Kidney glomerular epithelial cell (primary cell): ENCODE measurements around the gene NOTCH4.

Experiments
- DNase-seq: peaks from one replicate; lab custom pipeline; 2025; lab: John Stamatoyannopoulos, UW

The NOTCH4 gene

DNA sequence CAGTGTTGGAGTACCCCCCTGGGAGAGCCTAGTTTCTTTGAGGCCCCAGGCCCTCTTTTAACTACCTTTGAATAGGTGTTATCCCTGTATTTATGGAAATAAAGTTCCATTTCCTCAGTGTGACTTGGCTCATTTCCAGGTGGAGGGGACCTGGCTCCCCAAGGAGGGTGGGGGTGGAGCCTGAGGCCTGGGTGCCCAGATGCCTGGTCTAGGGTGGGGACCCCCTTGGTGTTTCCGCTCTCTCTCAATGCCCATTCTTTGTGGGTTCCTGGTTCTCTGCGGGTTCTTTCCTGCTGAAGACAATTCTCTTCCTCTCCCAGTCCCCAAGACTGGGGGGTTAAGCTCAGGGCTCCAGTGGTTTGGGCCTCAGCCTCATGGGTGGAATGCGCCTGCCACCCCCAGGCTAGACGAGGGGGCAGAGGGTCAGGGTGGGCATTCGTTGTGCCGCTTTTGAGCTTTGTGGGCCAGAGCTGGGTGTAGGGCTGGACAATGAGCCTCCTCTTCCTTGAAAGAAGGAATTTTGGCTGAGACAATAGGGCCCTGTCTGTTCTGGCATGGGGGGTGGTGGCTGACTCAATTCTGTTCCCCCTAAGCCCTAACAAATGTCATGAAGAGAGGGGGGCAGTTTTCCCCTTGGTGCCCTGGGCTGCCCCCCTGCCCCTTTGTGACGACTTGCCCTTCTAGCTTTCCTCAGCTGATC lies 60.2 kb downstream of the NOTCH4 start:
- no peak for DNase-seq

DNA sequence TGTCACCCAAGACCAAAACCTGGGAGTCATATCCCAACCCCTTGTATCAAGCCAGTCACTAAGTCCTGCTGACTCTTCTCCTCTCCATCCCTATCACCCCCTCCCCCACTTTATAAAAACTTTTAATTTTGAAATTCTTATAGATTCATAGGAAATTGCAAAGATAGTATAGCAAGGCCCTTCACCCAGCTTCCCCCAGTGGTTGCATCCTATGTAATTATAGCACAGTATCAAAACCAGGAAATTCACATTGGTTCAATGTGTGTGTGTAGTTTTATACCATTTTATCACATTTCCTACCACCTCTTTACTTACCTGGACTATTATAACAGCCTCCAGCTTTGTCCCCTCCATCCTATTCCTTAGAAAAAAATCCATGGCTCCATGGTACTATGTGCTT lies 65.8 kb downstream of the NOTCH4 start:
- no peak for DNase-seq

DNA sequence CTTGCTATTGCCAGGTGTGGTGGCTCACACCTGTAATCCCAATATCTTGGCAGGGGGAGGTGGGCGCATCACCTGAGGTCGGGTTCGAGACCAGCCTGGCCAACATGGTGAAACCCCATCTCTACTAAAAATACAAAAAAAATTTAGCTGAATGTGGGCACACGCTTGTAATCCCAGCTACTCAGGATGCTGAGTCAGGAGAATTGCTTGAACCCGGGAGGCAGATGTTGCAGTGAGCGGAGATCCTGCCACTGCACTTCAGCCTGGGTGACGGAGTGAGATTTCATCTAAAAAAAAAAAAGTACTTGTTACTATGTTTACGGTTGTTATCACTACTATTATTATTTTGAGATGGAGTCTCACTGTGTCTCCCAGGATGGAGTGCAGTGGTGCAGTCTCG lies 67.0 kb downstream of the NOTCH4 start:
- DNase-seq = no peak

- peak; percentile 40 for DNase-seq
These were observed 69.2 kb downstream of the NOTCH4 start for GRCh38 chr6:32154514-32155161.

GRCh38 chr6:32153564-32154513 lies 70.0 kb downstream of the NOTCH4 start, which contains the start of gene PPT2:
Gene PPT2, plus strand, starts transcription at chr6:32154141. Its CDS starts 454 bp downstream, at chr6:32154595.
- DNase-seq = peak; percentile 71

DNA sequence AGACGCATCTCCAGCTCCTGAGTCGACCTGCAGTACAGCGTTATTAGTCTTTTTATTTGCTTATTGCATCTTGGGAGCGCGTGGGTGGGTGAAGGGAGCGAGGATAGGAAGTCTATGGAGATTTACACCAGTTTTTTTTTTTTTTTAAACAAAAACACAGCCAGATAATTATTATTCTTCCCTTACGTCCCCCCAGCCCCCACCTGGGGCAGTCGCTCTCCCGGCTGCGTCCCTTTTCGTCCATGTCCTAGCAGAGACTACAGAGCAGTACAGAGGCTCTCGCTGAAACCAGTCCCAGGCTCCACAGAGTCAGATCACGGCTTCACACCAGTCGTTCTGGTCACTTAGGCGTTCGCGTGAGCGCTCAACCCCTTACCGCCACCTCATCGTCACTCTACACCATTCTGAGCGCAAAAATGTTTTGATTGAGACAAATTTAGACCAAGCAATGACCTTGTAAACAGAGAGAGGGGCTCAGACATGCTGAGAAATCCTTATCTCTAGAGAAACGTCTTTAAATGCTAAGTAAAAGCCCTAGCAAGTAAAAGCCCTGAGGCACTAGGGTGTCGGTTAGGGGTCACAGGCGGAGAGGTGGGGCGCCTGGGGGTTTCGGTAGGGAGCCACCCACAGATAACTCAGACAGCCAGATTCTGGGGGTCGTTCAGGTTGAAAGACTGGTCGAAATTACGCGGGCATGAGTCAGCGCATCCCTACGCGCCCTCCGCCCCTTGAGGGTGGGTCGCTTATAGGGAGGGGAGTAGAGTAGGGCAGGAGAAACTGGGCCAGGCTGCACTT lies 70.9 kb downstream of the NOTCH4 start:
- DNase-seq = peak; percentile 58

DNA sequence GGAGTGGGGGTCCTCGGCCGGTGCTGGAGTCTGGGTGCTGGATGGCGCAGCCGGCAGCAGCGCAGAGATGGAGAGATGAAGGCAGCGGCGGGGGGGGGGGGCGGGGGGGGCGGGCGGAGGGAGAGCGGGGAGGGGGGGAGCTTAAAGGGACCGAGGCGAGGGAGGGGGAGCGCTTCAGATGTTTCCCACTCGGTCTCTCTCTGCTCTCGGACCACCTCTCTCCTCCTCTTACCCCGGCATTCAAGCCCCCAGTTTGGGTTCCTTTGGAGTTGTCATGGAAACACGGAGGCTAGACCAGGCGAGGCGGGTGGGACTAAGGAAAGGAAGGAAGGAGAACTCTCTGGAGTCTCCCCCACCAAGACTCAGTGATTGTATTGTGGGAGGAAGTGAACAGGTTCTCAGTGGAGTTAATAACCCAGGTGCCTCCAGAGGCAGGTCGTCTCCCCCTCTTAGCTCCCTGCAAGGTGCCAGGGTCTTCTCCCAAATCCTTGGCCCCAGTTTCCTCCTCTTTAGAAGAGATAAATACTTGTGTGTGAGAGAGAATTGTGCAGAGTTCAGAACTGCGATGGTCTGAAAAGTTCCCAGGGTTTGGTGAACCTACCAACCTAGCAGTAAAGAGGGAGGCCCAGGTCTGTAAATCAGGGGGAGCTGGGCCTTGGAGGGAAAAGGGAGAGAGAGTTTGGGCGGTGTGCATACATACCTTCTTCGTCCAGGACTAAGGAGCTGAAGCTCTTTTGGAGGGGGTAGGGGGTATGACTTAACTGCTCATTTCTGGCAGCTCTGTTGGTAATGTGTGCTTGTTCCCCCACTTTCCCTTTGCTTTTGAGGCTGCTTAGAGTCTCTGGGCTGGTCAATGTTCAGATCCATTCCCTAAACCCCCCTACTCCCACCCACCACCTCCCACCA lies 71.8 kb downstream of the NOTCH4 start, which contains the start of gene PRRT1:
TSS of gene PRRT1 (minus strand) at position 77 of the 906 bp plus-strand sequence. CDS start 112 bp downstream, outside the sequence.
- no peak for DNase-seq

DNA sequence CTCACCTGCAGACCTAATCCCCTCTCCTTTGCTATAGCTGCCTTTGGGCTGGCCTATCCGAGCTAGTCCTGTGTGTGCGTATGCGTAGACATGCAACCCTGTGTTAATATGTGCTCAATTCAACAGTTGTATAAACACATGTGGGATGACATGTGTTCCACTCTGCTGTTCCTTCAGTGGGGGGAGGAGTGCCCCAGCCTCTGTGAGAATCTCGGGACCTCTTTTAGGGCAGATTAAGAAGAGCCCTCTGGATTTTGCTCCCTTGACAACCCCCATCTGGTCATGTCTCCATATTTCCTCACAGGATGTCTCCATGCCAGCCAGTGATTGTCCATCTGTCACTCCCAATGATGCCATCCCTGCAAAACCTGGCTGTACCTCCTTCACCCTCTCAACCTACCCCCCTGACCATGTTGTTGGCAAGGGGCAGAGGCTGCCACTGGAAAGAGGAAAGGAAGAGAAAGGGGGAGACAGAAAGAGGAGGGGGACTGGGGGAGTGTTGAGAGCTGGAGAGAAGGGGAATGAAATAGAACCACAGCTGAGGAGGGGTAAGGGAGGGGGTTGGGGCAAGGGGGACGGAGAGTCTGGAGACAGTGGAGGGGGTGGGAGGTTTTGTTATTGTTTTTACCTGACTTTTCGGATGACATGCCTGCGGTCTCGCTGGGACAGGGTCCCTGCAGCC lies 72.5 kb downstream of the NOTCH4 start:
- no peak for DNase-seq

GRCh38 chr6:32149932-32150870 lies 73.7 kb downstream of the NOTCH4 start:
- no peak for DNase-seq

- no peak for DNase-seq
These were observed 74.6 kb downstream of the NOTCH4 start for GRCh38 chr6:32149092-32149755.

- DNase-seq = no peak
These were observed 75.4 kb downstream of the NOTCH4 start for GRCh38 chr6:32148289-32149091.

- DNase-seq = no peak
These were observed 76.3 kb downstream of the NOTCH4 start for GRCh38 chr6:32147401-32148132.

- DNase-seq = no peak
These were observed 77.2 kb downstream of the NOTCH4 start for GRCh38 chr6:32146687-32147086.

- no peak for DNase-seq
These were observed 77.6 kb downstream of the NOTCH4 start for GRCh38 chr6:32146287-32146686.
